Endothelial cell (in vitro differentiated cells): ENCODE data around the gene LIPN. TPM values are rescaled to one million over a fixed set of nuclear protein-coding genes. Genes with fewer than 3 reads are reported as not detected.

Experiments used
- DNase-seq: peaks from one replicate; pipeline ENCODE4 v3.0.0; 2021; ENCODE audit warnings: low spot score
- H3K27ac Mint-ChIP-seq: one replicate; pipeline ENCODE4 v1.8.0; 2021; ENCODE audit warnings: mixed read lengths, inconsistent platforms; ENCODE audit not compliant: unreplicated experiment
- H3K27me3 Mint-ChIP-seq: one replicate; pipeline ENCODE4 v1.8.0; 2021; ENCODE audit warnings: mild to moderate bottlenecking, moderate library complexity, mixed read lengths, inconsistent platforms; ENCODE audit not compliant: unreplicated experiment
- H3K36me3 Mint-ChIP-seq: one replicate; pipeline ENCODE4 v1.8.0; 2021; ENCODE audit warnings: mild to moderate bottlenecking, low read depth, mixed read lengths, inconsistent platforms; ENCODE audit not compliant: unreplicated experiment
- H3K4me1 Mint-ChIP-seq: one replicate; pipeline ENCODE4 v1.8.0; 2021; ENCODE audit warnings: mild to moderate bottlenecking, mixed read lengths, inconsistent platforms; ENCODE audit not compliant: unreplicated experiment
- H3K4me3 Mint-ChIP-seq: one replicate; pipeline ENCODE4 v1.8.0; 2021; ENCODE audit warnings: mild to moderate bottlenecking, mixed read lengths, inconsistent platforms; ENCODE audit not compliant: unreplicated experiment
- H3K9me3 Mint-ChIP-seq: one replicate; pipeline ENCODE4 v1.8.0; 2021; ENCODE audit warnings: mixed read lengths, inconsistent platforms; ENCODE audit not compliant: unreplicated experiment
- CTCF ChIP-seq: fragments of 200-600 bp; sonication (generic); IDR thresholded peaks from one replicate; pipeline ENCODE4 v1.5.0; 2021; ENCODE audit warnings: antibody characterized with exemption; ENCODE audit not compliant: unreplicated experiment
- long read RNA-seq: library from polyadenylated mRNA; unstranded; transcript quantifications from one replicate; pipeline ENCODE4 v2.0.0, GENCODE V29; 2020; ENCODE audit not compliant: unreplicated experiment
- total RNA-seq: library from RNA; stranded (reverse); fragmentation: NEBNext Ultra II Directional; extraction: Animal tissue kit (Norgen Biotek cat#: 25700); gene quantifications from one replicate; pipeline ENCODE4 v1.2.1, GENCODE V29; 2021; ENCODE audit not compliant: unreplicated experiment

LIPN gene
- not detected for total RNA-seq
- long read RNA-seq: 0 reads

GRCh38 chr10:88759366-88760101, at the start of gene LIPN:
LIPN (plus strand) TSS chr10:88760020; CDS start chr10:88761406, 1,386 bp downstream.
- TF ChIP-seq CTCF: no peak
- no peaks in the 10 kb centered on the region for H3K36me3 Mint-ChIP-seq
- DNase-seq: no peak
- no peak within 1 kb of the TSS for H3K27ac Mint-ChIP-seq
- peaks cover 3% of the 10 kb centered on the region for H3K4me1 Mint-ChIP-seq
- H3K27me3 Mint-ChIP-seq: no peaks in the 10 kb centered on the region
- no peaks in the 10 kb centered on the region for H3K9me3 Mint-ChIP-seq
- H3K4me3 Mint-ChIP-seq: no peak within 1 kb of the TSS

GRCh38 chr10:88715517-88715916, 44.3 kb upstream of the LIPN start:
- Mint-ChIP-seq H3K27me3 (no peaks in the 10 kb centered on the region), H3K9me3 (no peaks in the 10 kb centered on the region), H3K4me3 (no peak overlapping the region), H3K27ac (no peak overlapping the region), H3K36me3 (no peaks in the 10 kb centered on the region), H3K4me1 (no peaks in the 10 kb centered on the region)
- no peak for DNase-seq
- TF ChIP-seq CTCF: no peak

- no peaks in the 10 kb centered on the region for H3K36me3 Mint-ChIP-seq
- no peaks in the 10 kb centered on the region for H3K9me3 Mint-ChIP-seq
- peaks cover 3% of the 10 kb centered on the region for H3K27me3 Mint-ChIP-seq
- no peak overlapping the region for H3K27ac Mint-ChIP-seq
- no peak for TF ChIP-seq CTCF
- peaks cover 3% of the 10 kb centered on the region for H3K4me1 Mint-ChIP-seq
- no peak for DNase-seq
- H3K4me3 Mint-ChIP-seq: no peak overlapping the region
These were observed 38.4 kb upstream of the LIPN start for GRCh38 chr10:88721392-88721791.

- H3K9me3 Mint-ChIP-seq: no peaks in the 10 kb centered on the region
- peaks cover 3% of the 10 kb centered on the region for H3K4me1 Mint-ChIP-seq
- no peak for TF ChIP-seq CTCF
These were observed 34.0 kb upstream of the LIPN start for GRCh38 chr10:88725798-88726197.

GRCh38 chr10:88728107-88728763, 31.6 kb upstream of the LIPN start:
- Mint-ChIP-seq H3K36me3 (no peaks in the 10 kb centered on the region), H3K27me3 (peaks cover 3% of the 10 kb centered on the region), H3K9me3 (no peaks in the 10 kb centered on the region), H3K27ac (no peak overlapping the region), H3K4me3 (no peak overlapping the region), H3K4me1 (peaks cover 3% of the 10 kb centered on the region)
- peak; percentile 80 for TF ChIP-seq CTCF
- peak; percentile 78 for DNase-seq

More at GRCh38 chr10:88725798-88726197, 34.0 kb upstream of the LIPN start:
- Mint-ChIP-seq H3K27me3 (peaks cover 3% of the 10 kb centered on the region), H3K4me3 (no peak overlapping the region), H3K36me3 (no peaks in the 10 kb centered on the region), H3K27ac (no peak overlapping the region)
- DNase-seq: no peak
